OCI-LY3 (cell line): ENCODE data around the gene CLEC16A.

Experiments used
- EZH2phosphoT487 ChIP-seq: fragments of 200-600 bp; shearing (Covaris generic); IDR thresholded peaks from 2 replicates; pipeline ENCODE4 v1.6.1; 2018; ENCODE audit warnings: antibody characterized with exemption, mixed run types, low read depth
- TF ChIP-seq, protein P1 (sequence below): fragments of 200-600, 300-600 bp; sonication (generic); IDR thresholded peaks from 2 replicates; pipeline ENCODE4 v1.5.1; 2014; ENCODE audit warnings: antibody characterized with exemption, low read length, low read depth

GRCh38 chr16:11067266-11067665 lies 122.9 kb downstream of the CLEC16A start:
- TF ChIP-seq, protein P1, sequence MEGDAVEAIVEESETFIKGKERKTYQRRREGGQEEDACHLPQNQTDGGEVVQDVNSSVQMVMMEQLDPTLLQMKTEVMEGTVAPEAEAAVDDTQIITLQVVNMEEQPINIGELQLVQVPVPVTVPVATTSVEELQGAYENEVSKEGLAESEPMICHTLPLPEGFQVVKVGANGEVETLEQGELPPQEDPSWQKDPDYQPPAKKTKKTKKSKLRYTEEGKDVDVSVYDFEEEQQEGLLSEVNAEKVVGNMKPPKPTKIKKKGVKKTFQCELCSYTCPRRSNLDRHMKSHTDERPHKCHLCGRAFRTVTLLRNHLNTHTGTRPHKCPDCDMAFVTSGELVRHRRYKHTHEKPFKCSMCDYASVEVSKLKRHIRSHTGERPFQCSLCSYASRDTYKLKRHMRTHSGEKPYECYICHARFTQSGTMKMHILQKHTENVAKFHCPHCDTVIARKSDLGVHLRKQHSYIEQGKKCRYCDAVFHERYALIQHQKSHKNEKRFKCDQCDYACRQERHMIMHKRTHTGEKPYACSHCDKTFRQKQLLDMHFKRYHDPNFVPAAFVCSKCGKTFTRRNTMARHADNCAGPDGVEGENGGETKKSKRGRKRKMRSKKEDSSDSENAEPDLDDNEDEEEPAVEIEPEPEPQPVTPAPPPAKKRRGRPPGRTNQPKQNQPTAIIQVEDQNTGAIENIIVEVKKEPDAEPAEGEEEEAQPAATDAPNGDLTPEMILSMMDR: no peak
- TF ChIP-seq EZH2phosphoT487: no peak
